Esophagus muscularis mucosa (tissue), 4 donors: ENCODE results near the gene ATP6V0C. TPM values are rescaled to one million over a fixed set of nuclear protein-coding genes. Genes with fewer than 3 reads are reported as not detected.
"Not testable (repeated sequence)": the region's sequence is repeated elsewhere in the genome, so short reads cannot be mapped to it uniquely, and the experiment has no call there.

ENCODE experiments used
- DNase-seq: peaks from one replicate; pipeline ENCODE4 v3.0.0-alpha.2; 2017; ENCODE audit errors: extremely low spot score
- H3K27ac ChIP-seq, 4 donors: fragments of 200-600 bp; sonication (generic); replicated peaks in 1 of 4; 1 replicate in 3 of 4; 2 replicates in 1 of 4; pipeline ENCODE4 v1.5.1; 2016 to 2019; ENCODE audit warnings: mild to moderate bottlenecking in 1 of 4
- H3K27me3 ChIP-seq, 4 donors: fragments of 200-600 bp; sonication (generic); one replicate each; pipeline versions ENCODE4 v1.5.1 to v1.6.0; 2016 to 2019
- H3K36me3 ChIP-seq, 4 donors: fragments of 200-600 bp; sonication (generic); one replicate each; pipeline ENCODE4 v1.5.1; 2016 to 2019
- H3K4me1 ChIP-seq, 4 donors: fragments of 200-600 bp; sonication (generic); one replicate each; pipeline ENCODE4 v1.5.1; 2016 to 2019
- H3K4me3 ChIP-seq, 4 donors: fragments of 200-600 bp; sonication (generic); 1 replicate in 2 of 4; 2 replicates in 2 of 4; pipeline ENCODE4 v1.5.1; 2016 to 2019; ENCODE audit warnings: mild to moderate bottlenecking in 4 of 4, moderate library complexity in 1 of 4
- H3K9me3 ChIP-seq, 4 donors: fragments of 200-600 bp; sonication (generic); 1 replicate in 3 of 4; 2 replicates in 1 of 4; pipeline ENCODE4 v1.5.1; 2016 to 2019
- CTCF ChIP-seq, 3 experiments: fragments of 200-600 bp in 2 of 3; fragments of 450-650 bp in 1 of 3; sonication (generic) in 2 of 3; IDR thresholded peaks; one replicate each; pipeline ENCODE4 v1.5.1; 2017 to 2019; ENCODE audit warnings: antibody characterized with exemption in 3 of 3, mild to moderate bottlenecking in 2 of 3, moderate library complexity in 1 of 3
- EP300 ChIP-seq: sonication (generic); formaldehyde crosslinking; IDR thresholded peaks from one replicate; pipeline ENCODE4 v1.6.1; 2017; ENCODE audit warnings: antibody characterized with exemption
- POLR2A ChIP-seq: fragments of 450-650 bp; IDR thresholded peaks from one replicate; pipeline ENCODE4 v1.6.1; 2017; ENCODE audit warnings: antibody characterized with exemption, moderate library complexity, mild to moderate bottlenecking, low read depth
- POLR2AphosphoS5 ChIP-seq, 2 donors: sonication (generic); formaldehyde crosslinking; IDR thresholded peaks; one replicate each; pipeline ENCODE4 v1.6.1; 2017; ENCODE audit warnings: antibody characterized with exemption in 2 of 2
- WGBS: methylation state at CpG from one replicate; pipeline ENCODE4 v1.1.5; 2018; 5-methylcytosine and 5-hydroxymethylcytosine counted together
- intact Hi-C: fragments of 100-400 bp; cut with DNase I; formaldehyde crosslinking; loops from one replicate; pipeline ENCODE4 v1.15.1; 2023
- total RNA-seq, 4 donors: library from RNA; depleted of rRNA; stranded (reverse); fragments of >200 nt; gene quantifications; one replicate each; pipeline versions ENCODE4 v1.1.0 to v1.2.1, GENCODE V29; 2016

ATP6V0C gene
- total RNA-seq, 4 donors from 2014 or later: 42.8 to 85.0 (median 69.0) TPM

GRCh38 chr16:2535625-2536013 lies 21.9 kb downstream of the ATP6V0C start:
- WGBS: 83% methylated on average over 8 of the region's 9 CpGs

GRCh38 chr16:2537451-2538379 lies 24.0 kb downstream of the ATP6V0C start, which contains the start of gene PDPK1:
PDPK1 (plus strand) TSS chr16:2538021; CDS start chr16:2538113, 92 bp downstream.
- intact Hi-C loops: no loop called here
- peak within 1 kb of the TSS; percentile 61 to 97 (median 70) for H3K4me3 ChIP-seq
- H3K4me1 ChIP-seq: peaks cover 33 to 74% (median 64%) of the 10 kb centered on the region in 4 donors
- no peaks in the 10 kb centered on the region for H3K27me3 ChIP-seq
- 0% methylated on average over 38 of the region's 126 CpGs for WGBS
- TF ChIP-seq EP300: no peak
- TF ChIP-seq POLR2A: peak; percentile 48
- TF ChIP-seq POLR2AphosphoS5 (IDR thresholded peaks at IDR 0.05): peak; percentile 44 to 68
- DNase-seq: peak; percentile 96
- H3K9me3 ChIP-seq: no peaks in the 10 kb centered on the region
- peaks cover 0 to 6% (median 2%) of the 10 kb centered on the region in 4 donors for H3K36me3 ChIP-seq
- peak within 1 kb of the TSS; percentile 83 to 91 (median 86) for H3K27ac ChIP-seq

More at GRCh38 chr16:2535625-2536013, 21.9 kb downstream of the ATP6V0C start:
- Histone ChIP-seq H3K4me3 (no peak overlapping the region), H3K9me3 (no peaks in the 10 kb centered on the region), H3K4me1 (peaks cover 34 to 66% (median 63%) of the 10 kb centered on the region in 4 donors), H3K27ac (peak overlapping the region; percentile 57 to 91 (median 72)), H3K27me3 (no peaks in the 10 kb centered on the region), H3K36me3 (peaks cover 0 to 6% (median 2%) of the 10 kb centered on the region in 4 donors)
- no peak for DNase-seq
- TF ChIP-seq CTCF (IDR thresholded peaks at IDR 0.05): no peak
- TF ChIP-seq POLR2AphosphoS5 (IDR thresholded peaks at IDR 0.05): no peak
- no peak for TF ChIP-seq POLR2A
- TF ChIP-seq EP300: no peak
- intact Hi-C loops: no loop called here

GRCh38 chr16:2539192-2539844 lies 25.6 kb downstream of the ATP6V0C start:
- DNase-seq, H3K9me3 ChIP-seq, H3K36me3 ChIP-seq, H3K27me3 ChIP-seq, intact Hi-C loops: not testable (repeated sequence)
- H3K4me3 ChIP-seq: peak overlapping the region; percentile 61 to 97 (median 70)
- H3K27ac ChIP-seq: peak overlapping the region in 2 of 4 donors; percentile 83 to 89
- H3K4me1 ChIP-seq: peaks cover 33 to 72% (median 63%) of the 10 kb centered on the region in 4 donors
- 80% methylated on average over 24 of the region's 24 CpGs for WGBS

- H3K4me1 ChIP-seq: peaks cover 33 to 71% (median 63%) of the 10 kb centered on the region in 4 donors
- H3K4me3 ChIP-seq, DNase-seq, intact Hi-C loops, H3K27me3 ChIP-seq, H3K9me3 ChIP-seq, H3K36me3 ChIP-seq: not testable (repeated sequence)
- TF ChIP-seq CTCF (IDR thresholded peaks at IDR 0.05): peak in 2 of 3 experiments; percentile 33 to 48
- 51% methylated on average over 13 of the region's 14 CpGs for WGBS
- peak overlapping the region in 1 of 4 donors; percentile 36 for H3K27ac ChIP-seq
These were observed 26.2 kb downstream of the ATP6V0C start for GRCh38 chr16:2539845-2540458.

GRCh38 chr16:2540912-2541311 lies 27.2 kb downstream of the ATP6V0C start:
- 30% methylated on average over 3 of the region's 4 CpGs for WGBS
- not testable (repeated sequence) for H3K27me3 ChIP-seq

GRCh38 chr16:2541409-2541808 lies 27.7 kb downstream of the ATP6V0C start:
- H3K4me1 ChIP-seq: peaks cover 35 to 70% (median 65%) of the 10 kb centered on the region in 4 donors
- H3K36me3 ChIP-seq, H3K27ac ChIP-seq, H3K4me3 ChIP-seq, intact Hi-C loops, H3K27me3 ChIP-seq, H3K9me3 ChIP-seq, DNase-seq: not testable (repeated sequence)
- WGBS: 73% methylated on average over 4 of the region's 6 CpGs

More at GRCh38 chr16:2540912-2541311, 27.2 kb downstream of the ATP6V0C start:
- H3K4me3 ChIP-seq, H3K27ac ChIP-seq, intact Hi-C loops, H3K36me3 ChIP-seq, DNase-seq, H3K9me3 ChIP-seq: not testable (repeated sequence)
- peaks cover 33 to 70% (median 65%) of the 10 kb centered on the region in 4 donors for H3K4me1 ChIP-seq

GRCh38 chr16:2543771-2544170 lies 30.0 kb downstream of the ATP6V0C start:
- 88% methylated on average over 14 of the region's 14 CpGs for WGBS
- intact Hi-C loops, DNase-seq, H3K27me3 ChIP-seq, H3K36me3 ChIP-seq, H3K9me3 ChIP-seq, H3K27ac ChIP-seq, H3K4me3 ChIP-seq: not testable (repeated sequence)
- H3K4me1 ChIP-seq: peaks cover 27 to 60% (median 55%) of the 10 kb centered on the region in 4 donors

- WGBS: no CpG with 5 or more reads among the region's 14 CpGs
These were observed 36.6 kb downstream of the ATP6V0C start for GRCh38 chr16:2550283-2550878.

GRCh38 chr16:2551420-2551889 lies 37.7 kb downstream of the ATP6V0C start:
- WGBS: 63% methylated on average over 16 of the region's 17 CpGs
- H3K9me3 ChIP-seq, DNase-seq, intact Hi-C loops, H3K36me3 ChIP-seq, H3K27ac ChIP-seq, H3K4me3 ChIP-seq, H3K4me1 ChIP-seq, H3K27me3 ChIP-seq: not testable (repeated sequence)

More at GRCh38 chr16:2550283-2550878, 36.6 kb downstream of the ATP6V0C start:
- H3K27ac ChIP-seq, H3K9me3 ChIP-seq, H3K4me3 ChIP-seq, H3K36me3 ChIP-seq, DNase-seq, intact Hi-C loops, H3K27me3 ChIP-seq: not testable (repeated sequence)
- H3K4me1 ChIP-seq: peaks cover 2 to 20% (median 15%) of the 10 kb centered on the region in 4 donors
